ENCODE measurements around the gene IL1F10. TPM values are rescaled to one million over a fixed set of nuclear protein-coding genes. Genes with fewer than 3 reads are reported as not detected.

Gene IL1F10
- total and polyA plus RNA-seq, 2 of the 8 experiments (the other 6 are each of a cell fraction or from before 2014, with no cell fraction given), result not detected

- no peak overlapping the region for H2AK5ac ChIP-seq (ENCODE audit: low read depth, low read length)
- H3K23ac ChIP-seq (ENCODE audit: insufficient read length), result no peak overlapping the region
- H3K23me2 ChIP-seq (ENCODE audit: low read depth, low read length), result peaks cover 2% of the 10 kb centered on the region; the same call in 1 of the 2 replicates
- H3K14ac ChIP-seq (ENCODE audit: insufficient read length), result no peak overlapping the region
- H3K27ac ChIP-seq (ENCODE audit: low read depth, low read length), result no peak overlapping the region
- no peak overlapping the region for H2BK120ac ChIP-seq (replicated peaks; ENCODE audit: low read depth, low read length)
- H3K79me2 ChIP-seq (ENCODE audit: control insufficient read depth in 1 of 2, insufficient read depth in 2 of 2, low read length in 2 of 2), result no peaks in the 10 kb centered on the region
- no peak overlapping the region for H3K18ac ChIP-seq (ENCODE audit: extremely low read depth, low read length)
- 0 out of 4 replicates have a peak, but pooled peaks cover 0 to 7% of the 10 kb centered on the region in 2 experiments for H3K9me3 ChIP-seq (ENCODE audit: insufficient read depth in 2 of 2, low read depth in 1 of 2, low read length in 1 of 2)
- H3K79me1 ChIP-seq (ENCODE audit: low read depth, low read length), result no peaks in the 10 kb centered on the region
- H3K27me3 ChIP-seq (replicated peaks in 1 of 4; ENCODE audit: control insufficient read depth in 3 of 4, extremely low read depth in 1 of 4, insufficient read depth in 3 of 4, low read length in 3 of 4), result no peaks in the 10 kb centered on the region
- no peak overlapping the region for H3K4me3 ChIP-seq (ENCODE audit: extremely low read depth in 1 of 4, insufficient read depth in 2 of 4, low read depth in 3 of 4, low read length in 4 of 4)
- H3K56ac ChIP-seq (replicated peaks; ENCODE audit: insufficient read length, low read depth, low read length), result no peak overlapping the region
- H4K20me1 ChIP-seq (replicated peaks in 1 of 2; ENCODE audit: control insufficient read depth in 1 of 2, insufficient read depth in 2 of 2, low read length in 2 of 2), result no peaks in the 10 kb centered on the region
- H2BK12ac ChIP-seq (ENCODE audit: low read depth, low read length), result no peak overlapping the region
- no peak overlapping the region for H4K5ac ChIP-seq (ENCODE audit: insufficient read length, low read depth, low read length)
- no peak overlapping the region for H4K8ac ChIP-seq (ENCODE audit: extremely low read depth, insufficient read depth, low read length)
- ChIA-PET CTCF (ENCODE audit: partially characterized antibody) (interaction anchor here (1.1 to 2.8 kb wide), 4 partner anchors 10 to 129 kb away, joined by 3 to 17 read pairs (median 3); no protein-coding TSS in a partner anchor), POLR2A (ENCODE audit: partially characterized antibody) (no interaction called here)
- H3K4me2 ChIP-seq (ENCODE audit: insufficient read depth in 1 of 2, low read depth in 2 of 2, low read length in 2 of 2), result no peak overlapping the region
- H2BK15ac ChIP-seq (ENCODE audit: low read length), result no peak overlapping the region
- no peak overlapping the region for H2BK5ac ChIP-seq (ENCODE audit: low read depth, low read length)
- FAIRE-seq (no peak), DNase-seq (ENCODE audit: low read depth in 1 of 2, low spot score in 2 of 2) (no peak)
- no peaks in the 10 kb centered on the region for H3K4me1 ChIP-seq (replicated peaks in 1 of 4; ENCODE audit: control insufficient read depth in 3 of 4, insufficient read depth in 4 of 4, low read length in 3 of 4)
- H3K9ac ChIP-seq (replicated peaks in 1 of 4; ENCODE audit: extremely low read depth in 1 of 4, low read depth in 3 of 4, low read length in 3 of 4), result no peak overlapping the region
- H2BK20ac ChIP-seq (ENCODE audit: low read length), result no peak overlapping the region
- no peak overlapping the region for H3K4ac ChIP-seq (replicated peaks; ENCODE audit: insufficient read length, low read depth, low read length)
- H3K36me3 ChIP-seq (ENCODE audit: control insufficient read depth in 2 of 4, insufficient read depth in 4 of 4, low read length in 3 of 4), result no peaks in the 10 kb centered on the region
- WGBS, 2 experiments (ENCODE audit: extremely low coverage in 1 of 2, insufficient coverage in 1 of 2, insufficient read length in 1 of 2, insufficient replicate concordance in 2 of 2, low coverage in 1 of 2, low lambda C conversion rate in 2 of 2, missing lambda C conversion rate in 1 of 2), result 82% methylated on average over 4 of the region's 4 CpGs; no CpG with 5 or more reads in 1 of the 2 experiments
- no peak overlapping the region for H4K91ac ChIP-seq (replicated peaks; ENCODE audit: insufficient read length, low read length)
- no peak overlapping the region for H2AFZ ChIP-seq (ENCODE audit: low read length)
- TF ChIP-seq ATF2 (IDR thresholded peaks at IDR 0.05; ENCODE audit: low read length), result no peak
- no peak for TF ChIP-seq BCL11A (IDR thresholded peaks at IDR 0.05; ENCODE audit: low read depth in 2 of 2, low read length in 2 of 2)
- no peak for TF ChIP-seq SP2 (IDR thresholded peaks at IDR 0.05; ENCODE audit: low read length)
- TF ChIP-seq YY1 (IDR thresholded peaks at IDR 0.05; ENCODE audit: low read depth, low read length), result no peak
- TF ChIP-seq JUN (IDR thresholded peaks at IDR 0.05; ENCODE audit: low read depth, low read length), result no peak
- no peak for TF ChIP-seq MAFK (IDR thresholded peaks at IDR 0.05; ENCODE audit: low read depth, low read length)
- TF ChIP-seq TAF7 (optimal IDR thresholded peaks at IDR 0.05; ENCODE audit: borderline replicate concordance, low read depth, low read length), result no peak
- TF ChIP-seq POLR2A (IDR thresholded peaks at IDR 0.05; ENCODE audit: control extremely low read depth in 1 of 2, low read depth in 2 of 2, low read length in 2 of 2), result no peak
- no peak for TF ChIP-seq CHD2 (IDR thresholded peaks at IDR 0.05; ENCODE audit: low read length)
- TF ChIP-seq EGR1 (IDR thresholded peaks at IDR 0.05; ENCODE audit: borderline replicate concordance, low read depth, low read length), result no peak
- TF ChIP-seq CREB1 (IDR thresholded peaks at IDR 0.05), result no peak
- no peak for TF ChIP-seq SP4 (IDR thresholded peaks at IDR 0.05; ENCODE audit: low read length)
Observed at GRCh38 chr2:113069676-113070605, 2.2 kb downstream of the IL1F10 start.
